Esophagus (tissue), 2 donors: ENCODE measurements around the gene MRGPRF. TPM values are rescaled to one million over a fixed set of nuclear protein-coding genes. Genes with fewer than 3 reads are reported as not detected.

Source experiments
- H3K27ac ChIP-seq, 2 donors: one replicate each; pipeline ENCODE4 v1.5.1; 2013; ENCODE audit warnings: low read depth in 2 of 2, mild to moderate bottlenecking in 2 of 2, inconsistent platforms in 1 of 2, low read length in 1 of 2, moderate library complexity in 1 of 2
- H3K27me3 ChIP-seq, 2 donors: one replicate each; pipeline ENCODE4 v1.6.1; 2013; ENCODE audit warnings: low read length in 2 of 2, control low read depth in 1 of 2, mild to moderate bottlenecking in 1 of 2; ENCODE audit not compliant: insufficient read depth in 2 of 2, control insufficient read depth in 1 of 2
- H3K36me3 ChIP-seq, 2 donors: one replicate each; pipeline ENCODE4 v1.6.1; 2013; ENCODE audit warnings: low read length in 1 of 2; ENCODE audit not compliant: control insufficient read depth in 2 of 2, insufficient read depth in 2 of 2
- H3K4me1 ChIP-seq, 2 donors: one replicate each; pipeline ENCODE4 v1.6.1; 2013; ENCODE audit warnings: low read length in 1 of 2; ENCODE audit not compliant: control insufficient read depth in 2 of 2, insufficient read depth in 2 of 2
- H3K4me3 ChIP-seq, 2 donors: one replicate each; pipeline ENCODE4 v1.5.1; 2013; ENCODE audit warnings: low read length in 2 of 2, mild to moderate bottlenecking in 2 of 2, low read depth in 1 of 2, moderate library complexity in 1 of 2
- H3K9me3 ChIP-seq, 2 donors: one replicate each; pipeline ENCODE4 v1.6.1; 2013; ENCODE audit warnings: mild to moderate bottlenecking in 2 of 2, low read depth in 1 of 2, low read length in 1 of 2, moderate library complexity in 1 of 2; ENCODE audit not compliant: control insufficient read depth in 2 of 2, insufficient read depth in 1 of 2
- WGBS, 2 donors: extraction: QIAGEN DNeasy Blood & Tissue Kit; methylation state at CpG; one replicate each; pipeline ENCODE4 v1.1.7; 2013; 5-methylcytosine and 5-hydroxymethylcytosine counted together
- polyA plus RNA-seq, 2 donors: library from polyadenylated mRNA; stranded (reverse); fragments of 200-250 nt; gene quantifications; one replicate each; pipeline ENCODE4 v1.2.3, GENCODE V29; 2013
- donor health status: healthy with polysubstance abuse.
- donor health status: Bipolar disorder and iron deficiency.

The MRGPRF gene
- polyA plus RNA-seq, 2 donors = 5.3 to 14.7 TPM

DNA sequence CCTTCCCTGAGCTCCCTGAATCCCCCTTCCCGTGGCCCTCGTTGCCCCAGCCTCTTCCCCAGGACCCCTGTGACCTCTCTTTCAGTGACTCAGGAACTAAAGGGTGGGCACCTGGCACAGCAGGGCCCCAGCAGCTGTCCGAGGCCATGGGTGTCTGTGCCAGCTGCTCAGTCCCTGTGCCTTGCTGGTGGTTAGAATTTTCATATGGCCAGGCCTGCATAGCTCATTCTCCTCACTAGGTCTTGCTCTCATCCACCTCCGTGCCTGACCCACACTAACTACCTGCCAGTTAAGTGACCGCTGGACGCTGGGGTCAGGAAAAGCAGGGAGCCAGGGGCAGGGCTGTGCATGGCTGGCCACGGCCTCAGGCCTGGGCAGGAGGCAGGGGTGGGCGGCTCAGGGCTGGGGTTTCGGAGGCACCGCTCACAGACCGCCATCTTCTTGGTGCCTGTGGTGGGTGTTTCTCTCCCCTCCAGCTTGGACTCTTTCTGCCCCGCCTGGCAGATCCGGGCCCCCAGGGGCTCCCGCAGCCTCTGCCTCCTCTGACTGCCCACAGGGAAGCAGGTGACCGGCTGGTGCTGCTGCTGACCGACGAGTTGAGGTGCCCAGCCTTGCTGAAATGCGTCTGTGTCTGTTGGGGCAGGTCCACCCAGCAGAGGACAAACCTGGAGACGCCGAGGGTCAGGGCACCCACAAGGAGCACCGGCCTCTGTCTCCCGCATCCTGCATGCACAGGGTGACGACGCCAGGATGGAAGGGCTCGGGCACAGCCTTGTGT, 52.6 kb downstream of the MRGPRF start:
- Histone ChIP-seq H3K9me3 (no peaks in the 10 kb centered on the region), H3K27ac (no peak overlapping the region), H3K36me3 (no peaks in the 10 kb centered on the region), H3K27me3 (no peaks in the 10 kb centered on the region), H3K4me1 (peaks cover 2 to 5% of the 10 kb centered on the region in 2 donors), H3K4me3 (no peak overlapping the region)
- WGBS, 2 donors = 83 to 86% methylated on average over 25 of the region's 25 CpGs

DNA sequence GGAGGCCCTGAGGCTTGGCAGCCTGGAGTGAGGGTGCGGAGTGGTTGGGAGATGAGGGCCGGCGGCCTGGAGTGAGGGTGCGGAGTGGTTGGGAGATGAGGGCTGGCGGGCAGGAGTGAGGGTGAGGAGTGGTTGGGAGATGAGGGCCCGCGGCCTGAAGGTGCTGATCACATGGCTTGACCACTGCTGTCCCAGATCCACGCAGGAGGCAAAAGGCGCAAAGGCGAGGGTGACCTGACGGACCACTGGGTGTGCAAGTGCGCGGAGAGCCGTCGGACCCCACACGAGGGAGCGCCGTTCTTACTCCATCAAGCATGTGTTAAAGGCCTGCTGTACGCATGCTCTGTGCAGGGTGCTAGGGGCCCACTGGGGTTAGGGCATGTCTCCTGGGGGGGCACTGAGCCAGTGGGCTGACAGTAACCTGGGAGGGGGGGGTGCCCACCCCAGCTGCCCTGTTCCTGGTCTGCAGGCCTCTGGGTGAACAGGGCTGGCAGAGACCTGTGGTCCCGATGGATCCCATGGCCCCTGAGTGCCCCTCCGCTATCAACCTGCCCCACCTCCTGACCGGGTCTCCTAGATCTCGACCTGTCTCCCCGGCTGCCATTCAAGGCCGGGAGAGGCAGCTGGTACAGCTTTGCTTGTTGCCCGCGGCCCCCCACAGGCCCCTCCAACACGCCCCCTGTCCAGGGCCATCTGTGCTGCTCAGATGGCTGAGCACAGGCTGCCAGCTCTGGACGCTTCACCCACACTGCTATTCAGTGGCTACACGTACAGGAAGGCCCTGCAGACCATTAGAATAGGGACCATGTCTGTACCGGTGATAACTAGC, 53.4 kb downstream of the MRGPRF start:
- H3K27ac ChIP-seq = no peak overlapping the region
- 90 to 93% methylated on average over 28 to 31 of the region's 31 CpGs for WGBS, 2 donors
- H3K4me1 ChIP-seq = peaks cover 2 to 5% of the 10 kb centered on the region in 2 donors
- H3K4me3 ChIP-seq = no peak overlapping the region
- H3K36me3 ChIP-seq = no peaks in the 10 kb centered on the region
- no peaks in the 10 kb centered on the region for H3K27me3 ChIP-seq
- H3K9me3 ChIP-seq = no peaks in the 10 kb centered on the region

DNA sequence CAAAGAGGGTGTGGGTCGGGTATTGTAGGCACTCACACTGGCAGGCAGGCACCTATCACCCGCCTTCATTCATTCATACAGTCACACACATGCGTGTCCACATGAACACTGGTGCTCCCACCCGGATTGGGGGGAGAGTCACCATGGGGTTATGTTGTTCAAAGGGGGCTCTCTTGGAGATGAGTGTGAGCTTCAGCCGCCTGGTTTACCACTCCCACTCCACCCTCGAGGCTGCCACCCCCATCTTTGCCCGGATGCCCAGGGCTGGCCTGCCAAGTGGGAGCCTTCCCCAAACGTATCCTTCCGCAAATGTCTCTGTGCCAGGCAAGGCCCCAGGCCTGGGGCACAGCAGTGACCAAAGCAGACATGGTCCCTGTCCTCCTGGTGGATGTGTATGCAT, 54.8 kb downstream of the MRGPRF start:
- 90% methylated on average over 9 of the region's 9 CpGs for WGBS, 2 donors
- H3K27me3 ChIP-seq = no peaks in the 10 kb centered on the region
- no peaks in the 10 kb centered on the region for H3K36me3 ChIP-seq
- H3K9me3 ChIP-seq = no peaks in the 10 kb centered on the region
- no peak overlapping the region for H3K4me3 ChIP-seq
- H3K27ac ChIP-seq = no peak overlapping the region
- H3K4me1 ChIP-seq = peaks cover 2 to 5% of the 10 kb centered on the region in 2 donors

DNA sequence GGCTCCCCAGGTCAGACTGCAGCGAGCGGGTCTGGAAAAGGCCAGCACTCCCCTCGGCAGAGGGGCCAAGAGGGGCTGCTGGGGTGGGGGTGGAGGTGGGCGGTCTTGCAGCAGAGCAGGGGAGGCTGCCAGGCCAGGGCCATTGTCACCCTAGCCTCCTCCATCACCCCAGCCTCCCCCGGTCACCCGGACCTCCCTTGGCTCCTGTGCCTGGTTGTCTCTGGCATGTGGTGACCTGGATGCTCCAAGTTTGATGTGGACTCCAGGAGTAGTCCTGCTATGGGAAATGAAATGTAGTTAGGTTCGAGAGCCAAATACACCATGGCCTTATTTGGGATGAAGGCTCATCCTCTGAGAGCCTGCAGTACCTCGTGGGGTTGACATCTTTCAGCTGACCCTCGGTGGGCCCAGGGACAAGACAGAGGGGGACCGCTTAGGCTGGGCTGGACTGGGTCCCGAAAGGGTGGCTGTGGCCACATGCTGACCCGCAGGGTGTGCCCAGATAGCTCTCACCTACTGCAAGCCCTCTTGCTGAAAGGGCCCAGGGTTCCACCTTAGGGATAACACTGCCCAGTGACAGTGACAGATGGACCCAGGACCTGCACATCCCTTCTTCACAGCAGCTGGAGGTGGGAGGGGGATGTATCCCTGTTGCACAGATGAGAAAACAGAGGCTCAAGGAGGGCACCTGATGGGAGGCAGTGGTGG, 56.3 kb downstream of the MRGPRF start:
- H3K4me1 ChIP-seq = peaks cover 2 to 5% of the 10 kb centered on the region in 2 donors
- no peaks in the 10 kb centered on the region for H3K27me3 ChIP-seq
- no peaks in the 10 kb centered on the region for H3K9me3 ChIP-seq
- H3K4me3 ChIP-seq = no peak overlapping the region
- H3K27ac ChIP-seq = no peak overlapping the region
- WGBS, 2 donors = 70 to 77% methylated on average over 12 of the region's 12 CpGs
- H3K36me3 ChIP-seq = no peaks in the 10 kb centered on the region

DNA sequence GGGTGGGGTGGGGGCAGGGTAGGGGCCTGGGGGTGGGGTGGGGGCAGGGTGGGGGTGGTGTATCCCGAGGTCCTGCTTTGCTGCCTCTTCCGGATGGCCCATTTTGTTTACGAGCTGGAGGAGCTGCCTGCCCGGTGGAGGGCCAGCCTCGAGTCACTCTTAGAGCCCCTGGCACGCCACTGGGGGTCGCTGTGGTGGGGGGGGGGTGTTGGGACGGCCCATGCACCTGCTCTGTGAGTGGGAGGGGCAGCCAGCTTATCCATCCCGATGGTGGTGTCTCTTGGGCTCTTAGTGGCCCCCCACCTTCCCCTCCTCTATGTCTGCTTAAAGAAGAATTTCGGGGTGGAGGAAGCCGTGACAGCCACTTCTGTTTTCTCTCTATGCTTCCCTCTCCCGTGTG, 56.9 kb downstream of the MRGPRF start:
- no peaks in the 10 kb centered on the region for H3K36me3 ChIP-seq
- 10 to 14% methylated on average over 11 to 12 of the region's 12 CpGs for WGBS, 2 donors
- H3K4me3 ChIP-seq = no peak overlapping the region
- peaks cover 2 to 5% of the 10 kb centered on the region in 2 donors for H3K4me1 ChIP-seq
- no peak overlapping the region for H3K27ac ChIP-seq
- H3K9me3 ChIP-seq = no peaks in the 10 kb centered on the region
- no peaks in the 10 kb centered on the region for H3K27me3 ChIP-seq

DNA sequence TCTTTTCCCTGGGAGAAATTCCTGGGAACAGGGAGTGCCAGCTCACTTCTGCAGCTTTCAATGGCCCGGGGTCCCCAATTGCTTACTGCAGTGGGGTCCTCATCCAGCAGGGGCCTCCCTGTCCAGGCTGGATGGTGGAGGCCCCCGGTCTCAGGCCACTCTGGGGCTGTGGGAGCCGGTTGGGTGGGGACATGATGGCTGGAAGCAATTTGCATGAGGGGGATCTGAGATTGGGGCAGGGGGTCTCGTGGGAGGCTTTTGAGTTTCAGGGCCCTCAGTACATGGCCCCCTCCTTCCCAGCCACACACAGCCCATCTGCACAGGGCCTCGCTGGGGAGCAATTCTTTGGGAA, 57.5 kb downstream of the MRGPRF start:
- Histone ChIP-seq H3K4me1 (peaks cover 2 to 5% of the 10 kb centered on the region in 2 donors), H3K9me3 (no peaks in the 10 kb centered on the region), H3K36me3 (no peaks in the 10 kb centered on the region), H3K4me3 (no peak overlapping the region), H3K27ac (no peak overlapping the region), H3K27me3 (no peaks in the 10 kb centered on the region)
- 28 to 35% methylated on average over 5 of the region's 5 CpGs for WGBS, 2 donors

DNA sequence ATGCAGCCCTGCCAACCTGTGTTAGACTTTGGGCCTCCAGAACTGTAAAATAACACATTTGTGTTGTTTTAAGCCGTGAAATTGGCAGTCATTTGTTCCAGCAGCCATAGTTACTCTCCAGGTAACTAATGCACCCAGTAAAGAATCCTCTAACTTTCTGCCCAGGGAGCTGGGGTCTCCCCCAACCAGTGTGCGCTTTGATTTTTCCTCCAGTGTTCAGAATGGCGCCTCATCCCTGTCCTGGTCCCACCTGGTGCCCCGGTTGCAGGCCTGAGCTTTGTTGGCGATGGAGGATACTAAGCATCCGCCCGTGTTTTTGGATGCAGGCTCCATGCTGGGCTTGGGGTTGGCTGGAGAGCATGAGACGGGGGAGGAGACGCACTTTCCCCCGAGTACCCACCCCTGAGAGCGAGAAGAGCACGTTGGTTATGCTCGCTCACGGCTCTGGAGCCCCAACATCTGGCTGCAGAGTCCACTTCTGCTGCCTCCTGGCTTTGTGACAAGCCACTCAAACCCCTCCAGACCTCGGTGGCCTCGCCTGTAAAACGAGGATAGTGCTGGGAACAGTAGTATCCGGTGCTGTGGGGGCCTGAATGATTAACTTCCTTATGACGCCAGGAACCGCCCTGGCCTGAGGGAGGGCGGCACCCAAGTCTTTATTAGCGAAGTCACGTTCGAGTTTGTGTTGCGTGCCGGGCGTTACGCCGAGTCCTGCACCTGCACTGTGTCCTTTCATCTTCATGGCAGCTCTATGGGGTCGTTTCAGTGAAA, 58.0 kb downstream of the MRGPRF start:
- H3K27me3 ChIP-seq = no peaks in the 10 kb centered on the region
- H3K4me1 ChIP-seq = peaks cover 2 to 5% of the 10 kb centered on the region in 2 donors
- WGBS, 2 donors = 33 to 38% methylated on average over 30 of the region's 30 CpGs
- no peaks in the 10 kb centered on the region for H3K9me3 ChIP-seq
- no peaks in the 10 kb centered on the region for H3K36me3 ChIP-seq
- H3K4me3 ChIP-seq = no peak overlapping the region
- H3K27ac ChIP-seq = peak overlapping the region in 1 of 2 donors; percentile 24
